ENCODE measurements around the gene INSC.

DNA sequence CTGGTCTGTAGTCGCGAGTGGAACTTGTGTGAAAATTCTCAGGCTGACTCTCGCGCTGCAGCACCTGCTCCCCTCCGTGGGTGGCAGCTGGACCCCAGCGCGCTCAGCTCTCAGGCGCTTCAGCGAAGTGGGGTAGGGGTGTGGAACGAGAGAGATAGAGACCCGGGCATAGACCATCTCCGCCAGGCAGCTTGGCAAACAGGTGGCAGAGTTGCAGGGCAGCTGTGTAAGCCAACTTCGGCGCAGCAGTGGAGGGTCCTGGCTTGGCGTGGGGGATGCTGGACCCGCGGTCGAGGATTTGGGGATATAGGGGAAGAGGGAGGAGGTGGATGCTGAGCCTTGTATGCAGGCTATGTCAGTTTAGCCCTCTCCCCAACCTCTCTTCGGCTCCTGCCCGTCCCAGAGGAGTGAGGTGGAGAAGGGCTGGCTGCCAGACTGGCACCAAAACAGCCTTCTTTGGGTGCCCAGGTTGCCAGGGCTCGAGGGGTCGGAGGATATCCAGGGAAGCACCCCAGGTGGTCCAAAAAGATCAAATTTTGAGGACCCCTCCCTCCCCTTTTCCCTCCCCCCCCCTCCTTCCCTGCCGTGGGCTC lies 42.1 kb upstream of the INSC start:
- TF ChIP-seq, protein P1, sequence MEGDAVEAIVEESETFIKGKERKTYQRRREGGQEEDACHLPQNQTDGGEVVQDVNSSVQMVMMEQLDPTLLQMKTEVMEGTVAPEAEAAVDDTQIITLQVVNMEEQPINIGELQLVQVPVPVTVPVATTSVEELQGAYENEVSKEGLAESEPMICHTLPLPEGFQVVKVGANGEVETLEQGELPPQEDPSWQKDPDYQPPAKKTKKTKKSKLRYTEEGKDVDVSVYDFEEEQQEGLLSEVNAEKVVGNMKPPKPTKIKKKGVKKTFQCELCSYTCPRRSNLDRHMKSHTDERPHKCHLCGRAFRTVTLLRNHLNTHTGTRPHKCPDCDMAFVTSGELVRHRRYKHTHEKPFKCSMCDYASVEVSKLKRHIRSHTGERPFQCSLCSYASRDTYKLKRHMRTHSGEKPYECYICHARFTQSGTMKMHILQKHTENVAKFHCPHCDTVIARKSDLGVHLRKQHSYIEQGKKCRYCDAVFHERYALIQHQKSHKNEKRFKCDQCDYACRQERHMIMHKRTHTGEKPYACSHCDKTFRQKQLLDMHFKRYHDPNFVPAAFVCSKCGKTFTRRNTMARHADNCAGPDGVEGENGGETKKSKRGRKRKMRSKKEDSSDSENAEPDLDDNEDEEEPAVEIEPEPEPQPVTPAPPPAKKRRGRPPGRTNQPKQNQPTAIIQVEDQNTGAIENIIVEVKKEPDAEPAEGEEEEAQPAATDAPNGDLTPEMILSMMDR (IDR thresholded peaks at IDR 0.05; ENCODE audit: poor library complexity) = no peak
- no peak for TF ChIP-seq EZH2phosphoT487 (IDR thresholded peaks at IDR 0.05; ENCODE audit: low read depth, severe bottlenecking, unreplicated experiment)
